Activated CD4-positive, alpha-beta T cell treated with anti-CD3 and anti-CD28 coated beads for 48 hours (primary cell): ENCODE measurements around the gene CACNA2D4.

Experiments
- DNase-seq: peaks from one replicate; pipeline ENCODE4 v3.0.0-alpha.2; 2020

Gene CACNA2D4

GRCh38 chr12:1934068-1934467, 15.6 kb upstream of the CACNA2D4 start:
- DNase-seq: no peak

- DNase-seq: no peak
Observed at GRCh38 chr12:1933342-1934051, 15.0 kb upstream of the CACNA2D4 start.

GRCh38 chr12:1932264-1932777, 13.9 kb upstream of the CACNA2D4 start:
- DNase-seq: no peak

GRCh38 chr12:1931642-1932041, 13.2 kb upstream of the CACNA2D4 start:
- no peak for DNase-seq

- no peak for DNase-seq
Observed at GRCh38 chr12:1930803-1931597, 12.5 kb upstream of the CACNA2D4 start.

GRCh38 chr12:1929985-1930802, 11.7 kb upstream of the CACNA2D4 start:
- no peak for DNase-seq

- no peak for DNase-seq
Observed at GRCh38 chr12:1929241-1929984, 11.0 kb upstream of the CACNA2D4 start.

- DNase-seq: no peak
Observed at GRCh38 chr12:1928439-1929121, 10.1 kb upstream of the CACNA2D4 start.

- DNase-seq: no peak
Observed at GRCh38 chr12:1927751-1928351, 9.4 kb upstream of the CACNA2D4 start.

GRCh38 chr12:1927051-1927680, 8.7 kb upstream of the CACNA2D4 start:
- DNase-seq: no peak

GRCh38 chr12:1926251-1926657, 7.8 kb upstream of the CACNA2D4 start:
- no peak for DNase-seq

- DNase-seq: no peak
Observed at GRCh38 chr12:1925684-1926006, 7.2 kb upstream of the CACNA2D4 start.

- no peak for DNase-seq
Observed at GRCh38 chr12:1924996-1925683, 6.7 kb upstream of the CACNA2D4 start.

GRCh38 chr12:1922985-1923384, 4.5 kb upstream of the CACNA2D4 start:
- no peak for DNase-seq

- no peak for DNase-seq
Observed at GRCh38 chr12:1922075-1922709, 3.7 kb upstream of the CACNA2D4 start.

- no peak for DNase-seq
Observed at GRCh38 chr12:1920971-1921370, 2.5 kb upstream of the CACNA2D4 start.

- no peak for DNase-seq
Observed at GRCh38 chr12:1920436-1920835, 2.0 kb upstream of the CACNA2D4 start.

- DNase-seq: no peak
Observed at GRCh38 chr12:1919763-1920162, 1.3 kb upstream of the CACNA2D4 start.

- no peak for DNase-seq
Observed at GRCh38 chr12:1919284-1919683, 832 bp upstream of the CACNA2D4 start.

- DNase-seq: no peak
Observed at GRCh38 chr12:1918884-1919236, 408 bp upstream of the CACNA2D4 start.
